ENCODE measurements around the gene RRP1. TPM values are rescaled to one million over a fixed set of nuclear protein-coding genes. Genes with fewer than 3 reads are reported as not detected.

Gene RRP1
- total and polyA plus RNA-seq, 4 donors, result 4.4 to 18.1 (median 17.7) TPM

- no peak for DNase-seq
- Histone ChIP-seq H3K27me3 (ENCODE audit: control insufficient read depth in 1 of 2, insufficient read depth in 2 of 2, low read length in 1 of 2) (no peaks in the 10 kb centered on the region), H3K27ac (ENCODE audit: low read depth in 1 of 2, low read length in 2 of 2) (no peak overlapping the region), H3K9me3 (ENCODE audit: control insufficient read depth, low read length) (no peaks in the 10 kb centered on the region), H3K4me3 (ENCODE audit: low read length in 2 of 2) (no peak overlapping the region), H3K4me1 (ENCODE audit: control insufficient read depth in 1 of 2, insufficient read depth in 2 of 2, low read length in 2 of 2) (no peaks in the 10 kb centered on the region), H3K36me3 (ENCODE audit: control insufficient read depth in 1 of 2, insufficient read depth in 2 of 2, low read length in 1 of 2) (peaks cover 0 to 18% of the 10 kb centered on the region in 2 donors)
- intact Hi-C loops (cut with DNase I), result no loop called here
- ATAC-seq (ENCODE audit: low FRiP score), result no peak
- WGBS, 2 donors, result 89 to 91% methylated on average over 14 of the region's 14 CpGs
Observed at GRCh38 chr21:43800566-43800965, 11.2 kb downstream of the RRP1 start.

- no peaks in the 10 kb centered on the region for H3K9me3 ChIP-seq (ENCODE audit: control insufficient read depth, low read length)
- no peak overlapping the region for H3K4me3 ChIP-seq (ENCODE audit: low read length in 2 of 2)
- WGBS, 2 donors, result 94 to 95% methylated on average over 42 of the region's 42 CpGs
- no peaks in the 10 kb centered on the region for H3K4me1 ChIP-seq (ENCODE audit: control insufficient read depth in 1 of 2, insufficient read depth in 2 of 2, low read length in 2 of 2)
- H3K27ac ChIP-seq (ENCODE audit: low read depth in 1 of 2, low read length in 2 of 2), result no peak overlapping the region
- H3K36me3 ChIP-seq (ENCODE audit: control insufficient read depth in 1 of 2, insufficient read depth in 2 of 2, low read length in 1 of 2), result peaks cover 0 to 18% of the 10 kb centered on the region in 2 donors
- DNase-seq (no peak), ATAC-seq (ENCODE audit: low FRiP score) (no peak)
- intact Hi-C loops (cut with DNase I), result no loop called here
- H3K27me3 ChIP-seq (ENCODE audit: control insufficient read depth in 1 of 2, insufficient read depth in 2 of 2, low read length in 1 of 2), result no peaks in the 10 kb centered on the region
Observed at GRCh38 chr21:43801006-43801783, 11.8 kb downstream of the RRP1 start.

DNA sequence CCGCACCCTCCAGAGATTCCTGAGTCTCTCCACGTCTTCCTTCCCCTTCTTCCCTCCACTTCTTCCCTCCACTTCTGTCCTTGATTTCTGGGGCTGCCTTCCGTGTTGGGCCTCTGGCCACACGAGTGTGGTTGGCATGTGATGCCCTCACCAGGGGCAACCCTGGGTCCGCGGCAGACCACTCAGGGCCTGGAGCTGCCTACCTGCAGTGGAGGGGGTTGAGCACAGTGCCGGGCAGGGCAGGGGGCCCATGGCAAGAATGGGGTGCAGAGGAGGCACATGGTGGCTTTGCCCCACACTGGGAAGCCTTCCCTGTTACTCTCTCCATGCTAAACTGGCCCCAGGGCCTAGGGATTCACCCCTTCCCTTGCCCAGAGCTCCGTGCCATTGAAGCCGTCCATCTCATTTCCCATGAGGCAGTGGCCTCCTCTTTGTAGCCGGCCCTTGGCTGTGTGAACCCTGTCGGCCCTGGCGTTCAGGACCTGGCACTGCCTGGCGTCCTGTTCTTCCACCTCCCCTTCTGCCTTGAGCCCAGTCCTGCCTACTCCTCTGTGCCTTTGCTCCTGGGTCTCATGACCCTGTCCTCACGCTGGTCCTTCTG is 13.4 kb downstream of the RRP1 start:
- 86 to 87% methylated on average over 14 of the region's 14 CpGs for WGBS, 2 donors
- Histone ChIP-seq H3K36me3 (ENCODE audit: control insufficient read depth in 1 of 2, insufficient read depth in 2 of 2, low read length in 1 of 2) (peaks cover 0 to 11% of the 10 kb centered on the region in 2 donors), H3K27ac (ENCODE audit: low read depth in 1 of 2, low read length in 2 of 2) (no peak overlapping the region), H3K27me3 (ENCODE audit: control insufficient read depth in 1 of 2, insufficient read depth in 2 of 2, low read length in 1 of 2) (no peaks in the 10 kb centered on the region), H3K4me1 (ENCODE audit: control insufficient read depth in 1 of 2, insufficient read depth in 2 of 2, low read length in 2 of 2) (no peaks in the 10 kb centered on the region), H3K9me3 (ENCODE audit: control insufficient read depth, low read length) (no peaks in the 10 kb centered on the region), H3K4me3 (ENCODE audit: low read length in 2 of 2) (no peak overlapping the region)
- DNase-seq (peak in 1 of 2 donors; percentile 41), ATAC-seq (ENCODE audit: low FRiP score) (no peak)
- intact Hi-C loops (cut with DNase I), result no loop called here

GRCh38 chr21:43803558-43804300 is 14.4 kb downstream of the RRP1 start:
- intact Hi-C loops (cut with DNase I), result no loop called here
- H3K27me3 ChIP-seq (ENCODE audit: control insufficient read depth in 1 of 2, insufficient read depth in 2 of 2, low read length in 1 of 2), result no peaks in the 10 kb centered on the region
- peak in 1 of 2 donors; percentile 33 for DNase-seq
- no peak overlapping the region for H3K27ac ChIP-seq (ENCODE audit: low read depth in 1 of 2, low read length in 2 of 2)
- H3K9me3 ChIP-seq (ENCODE audit: control insufficient read depth, low read length), result no peaks in the 10 kb centered on the region
- peaks cover 0 to 7% of the 10 kb centered on the region in 2 donors for H3K36me3 ChIP-seq (ENCODE audit: control insufficient read depth in 1 of 2, insufficient read depth in 2 of 2, low read length in 1 of 2)
- H3K4me3 ChIP-seq (ENCODE audit: low read length in 2 of 2), result no peak overlapping the region
- ATAC-seq (ENCODE audit: low FRiP score), result no peak
- no peaks in the 10 kb centered on the region for H3K4me1 ChIP-seq (ENCODE audit: control insufficient read depth in 1 of 2, insufficient read depth in 2 of 2, low read length in 2 of 2)
- WGBS, 2 donors, result 88 to 92% methylated on average over 33 of the region's 33 CpGs

DNA sequence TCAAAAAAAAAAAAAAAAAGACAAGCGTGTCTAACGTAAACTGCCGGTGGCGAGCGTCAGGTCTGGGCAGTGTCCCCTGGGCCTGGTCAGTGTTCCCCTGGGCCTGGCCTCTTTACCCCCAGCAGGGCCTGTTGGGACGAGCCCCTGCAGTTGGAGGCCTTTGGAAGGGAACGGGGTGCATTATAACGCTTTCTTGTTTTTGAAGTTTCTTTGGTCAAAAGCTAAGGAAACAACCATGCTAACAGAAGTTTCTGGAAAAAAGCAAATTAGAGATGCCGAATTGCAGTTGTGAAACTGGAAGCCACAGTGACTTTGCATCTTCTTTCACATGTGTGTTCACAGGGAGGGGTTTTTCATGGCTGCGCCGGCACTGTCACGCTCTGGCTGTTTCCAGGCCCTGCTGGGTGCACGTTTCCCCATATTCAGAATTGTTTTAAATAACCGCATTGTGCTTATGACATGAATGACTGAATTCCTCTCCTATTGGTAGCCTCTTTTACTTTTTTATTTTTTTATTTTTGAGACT is 16.0 kb downstream of the RRP1 start:
- peaks cover 0 to 7% of the 10 kb centered on the region in 2 donors for H3K36me3 ChIP-seq (ENCODE audit: control insufficient read depth in 1 of 2, insufficient read depth in 2 of 2, low read length in 1 of 2)
- peak in 1 of 2 donors; percentile 61 for DNase-seq
- H3K9me3 ChIP-seq (ENCODE audit: control insufficient read depth, low read length), result no peaks in the 10 kb centered on the region
- H3K4me3 ChIP-seq (ENCODE audit: low read length in 2 of 2), result no peak overlapping the region
- intact Hi-C loops (cut with DNase I), result no loop called here
- no peaks in the 10 kb centered on the region for H3K27me3 ChIP-seq (ENCODE audit: control insufficient read depth in 1 of 2, insufficient read depth in 2 of 2, low read length in 1 of 2)
- no peak overlapping the region for H3K27ac ChIP-seq (ENCODE audit: low read depth in 1 of 2, low read length in 2 of 2)
- ATAC-seq (ENCODE audit: low FRiP score), result no peak
- H3K4me1 ChIP-seq (ENCODE audit: control insufficient read depth in 1 of 2, insufficient read depth in 2 of 2, low read length in 2 of 2), result no peaks in the 10 kb centered on the region
- 80 to 89% methylated on average over 14 of the region's 14 CpGs for WGBS, 2 donors

- intact Hi-C loops (cut with DNase I), result no loop called here
- H3K27me3 ChIP-seq (ENCODE audit: control insufficient read depth in 1 of 2, insufficient read depth in 2 of 2, low read length in 1 of 2), result no peaks in the 10 kb centered on the region
- 88% methylated on average over 21 of the region's 21 CpGs for WGBS, 2 donors
- H3K36me3 ChIP-seq (ENCODE audit: control insufficient read depth in 1 of 2, insufficient read depth in 2 of 2, low read length in 1 of 2), result peaks cover 0 to 7% of the 10 kb centered on the region in 2 donors
- no peaks in the 10 kb centered on the region for H3K4me1 ChIP-seq (ENCODE audit: control insufficient read depth in 1 of 2, insufficient read depth in 2 of 2, low read length in 2 of 2)
- no peak overlapping the region for H3K27ac ChIP-seq (ENCODE audit: low read depth in 1 of 2, low read length in 2 of 2)
- H3K9me3 ChIP-seq (ENCODE audit: control insufficient read depth, low read length), result no peaks in the 10 kb centered on the region
- ATAC-seq (ENCODE audit: low FRiP score) (no peak), DNase-seq (no peak)
- no peak overlapping the region for H3K4me3 ChIP-seq (ENCODE audit: low read length in 2 of 2)
Observed at GRCh38 chr21:43806017-43806710, 16.8 kb downstream of the RRP1 start.

DNA sequence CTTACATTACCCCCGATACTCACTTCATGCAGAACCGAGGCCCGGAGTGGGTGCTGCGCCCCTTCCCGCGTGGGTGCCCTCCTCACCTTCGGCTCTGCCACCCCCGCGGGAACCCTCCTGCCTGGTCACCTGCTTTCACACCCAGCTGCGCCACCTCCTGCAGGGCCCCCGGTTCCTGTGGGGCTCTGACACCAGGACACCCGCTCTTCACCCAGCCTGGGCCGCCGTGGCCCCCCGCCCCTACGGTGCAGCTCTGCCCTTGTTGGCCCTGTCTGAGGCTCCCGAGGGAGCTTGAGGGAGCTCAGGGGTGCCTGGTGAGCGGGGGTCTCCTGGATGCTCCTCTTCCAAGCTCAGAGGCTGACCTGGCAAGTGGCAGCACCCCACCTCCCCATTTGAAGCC is 19.0 kb downstream of the RRP1 start:
- Histone ChIP-seq H3K27ac (ENCODE audit: low read depth in 1 of 2, low read length in 2 of 2) (no peak overlapping the region), H3K27me3 (ENCODE audit: control insufficient read depth in 1 of 2, insufficient read depth in 2 of 2, low read length in 1 of 2) (no peaks in the 10 kb centered on the region), H3K4me1 (ENCODE audit: control insufficient read depth in 1 of 2, insufficient read depth in 2 of 2, low read length in 2 of 2) (no peaks in the 10 kb centered on the region), H3K36me3 (ENCODE audit: control insufficient read depth in 1 of 2, insufficient read depth in 2 of 2, low read length in 1 of 2) (peaks cover 0 to 4% of the 10 kb centered on the region in 2 donors), H3K9me3 (ENCODE audit: control insufficient read depth, low read length) (no peaks in the 10 kb centered on the region), H3K4me3 (ENCODE audit: low read length in 2 of 2) (no peak overlapping the region)
- intact Hi-C loops (cut with DNase I), result no loop called here
- ATAC-seq (ENCODE audit: low FRiP score) (no peak), DNase-seq (no peak)
- 85 to 87% methylated on average over 18 of the region's 18 CpGs for WGBS, 2 donors

- DNase-seq (peak in 1 of 2 donors; percentile 38), ATAC-seq (ENCODE audit: low FRiP score) (no peak)
- WGBS, 2 donors, result 83 to 85% methylated on average over 22 of the region's 22 CpGs
- no peak overlapping the region for H3K27ac ChIP-seq (ENCODE audit: low read depth in 1 of 2, low read length in 2 of 2)
- no peaks in the 10 kb centered on the region for H3K9me3 ChIP-seq (ENCODE audit: control insufficient read depth, low read length)
- no peaks in the 10 kb centered on the region for H3K36me3 ChIP-seq (ENCODE audit: control insufficient read depth in 1 of 2, insufficient read depth in 2 of 2, low read length in 1 of 2)
- intact Hi-C loops (cut with DNase I), result no loop called here
- no peaks in the 10 kb centered on the region for H3K4me1 ChIP-seq (ENCODE audit: control insufficient read depth in 1 of 2, insufficient read depth in 2 of 2, low read length in 2 of 2)
- no peaks in the 10 kb centered on the region for H3K27me3 ChIP-seq (ENCODE audit: control insufficient read depth in 1 of 2, insufficient read depth in 2 of 2, low read length in 1 of 2)
- H3K4me3 ChIP-seq (ENCODE audit: low read length in 2 of 2), result no peak overlapping the region
Observed at GRCh38 chr21:43808832-43809251, 19.5 kb downstream of the RRP1 start.
